HEK293 (cell line): ENCODE measurements around the gene MACROD1.

Experiments
- CTCF ChIA-PET: fragments of 350-600 bp; formaldehyde crosslinking; extraction: SDS; loops from one replicate; lab custom pipeline; 2021; ENCODE audit warnings: antibody characterized with exemption; lab: Yijun Ruan, JAX
- POLR2A ChIA-PET: fragments of 300-600 bp; formaldehyde crosslinking; extraction: SDS; loops from one replicate; lab custom pipeline; 2020; ENCODE audit warnings: antibody characterized with exemption, inconsistent platforms; lab: Yijun Ruan, JAX
- H3K27ac ChIP-seq: fragments of 200-500 bp; sonication (Bioruptor generic); 2 replicates; pipeline ENCODE4 v1.5.1; 2014; ENCODE audit warnings: low read depth, low read length, control low read depth, inconsistent platforms; ENCODE audit errors: extremely low read depth
- H3K36me3 ChIP-seq, 2 experiments: fragments of 200-500 bp in 1 of 2; sonication (Bioruptor generic) in 1 of 2; 1 replicate in 1 of 2; 2 replicates in 1 of 2; pipeline ENCODE4 v1.5.1; 2014 to 2017; ENCODE audit warnings: inconsistent platforms in 2 of 2, low read length in 2 of 2; ENCODE audit not compliant: control insufficient read depth in 2 of 2, insufficient read depth in 1 of 2
- H3K4me1 ChIP-seq: fragments of 200-500 bp; sonication (Bioruptor generic); 2 replicates; pipeline ENCODE4 v1.5.1; 2014; ENCODE audit warnings: mild to moderate bottlenecking, low read length, inconsistent platforms; ENCODE audit not compliant: control insufficient read depth, insufficient read depth
- H3K4me3 ChIP-seq: 2 replicates; pipeline ENCODE4 v1.5.1; 2011; ENCODE audit warnings: low read depth, mild to moderate bottlenecking, control low read depth, low read length, moderate library complexity
- H3K9me3 ChIP-seq: fragments of 200-500 bp; sonication (Bioruptor generic); 2 replicates; pipeline ENCODE4 v1.5.1; 2014; ENCODE audit warnings: low read depth, low read length, inconsistent platforms; ENCODE audit not compliant: control insufficient read depth, insufficient read depth
- ATF2 ChIP-seq: fragments of 450-650 bp; formaldehyde crosslinking; IDR thresholded peaks from 2 replicates; pipeline ENCODE4 v1.5.1; 2016; ENCODE audit warnings: missing biosample characterization, missing genetic modification characterization, low read depth
- INSM2 ChIP-seq: fragments of 450-650 bp; formaldehyde crosslinking; IDR thresholded peaks from 2 replicates; pipeline ENCODE4 v1.5.1; 2016; ENCODE audit warnings: missing biosample characterization, missing genetic modification characterization
- KLF1 ChIP-seq: fragments of 450-650 bp; formaldehyde crosslinking; IDR thresholded peaks from 2 replicates; pipeline ENCODE4 v1.5.1; 2016; ENCODE audit warnings: missing biosample characterization, missing genetic modification characterization
- SCRT1 ChIP-seq: fragments of 450-650 bp; formaldehyde crosslinking; IDR thresholded peaks from 2 replicates; pipeline ENCODE4 v1.5.1; 2016; ENCODE audit warnings: missing biosample characterization, missing genetic modification characterization, borderline replicate concordance
- SCRT2 ChIP-seq: fragments of 450-650 bp; formaldehyde crosslinking; IDR thresholded peaks from 2 replicates; pipeline ENCODE4 v1.5.1; 2016; ENCODE audit warnings: missing biosample characterization, missing genetic modification characterization
- SP2 ChIP-seq: fragments of 450-650 bp; formaldehyde crosslinking; IDR thresholded peaks from 2 replicates; pipeline ENCODE4 v1.5.1; 2016; ENCODE audit warnings: missing biosample characterization, missing genetic modification characterization
- YY2 ChIP-seq: fragments of 450-650 bp; formaldehyde crosslinking; IDR thresholded peaks from 2 replicates; pipeline ENCODE4 v1.5.1; 2016; ENCODE audit warnings: missing biosample characterization, missing genetic modification characterization
- ZNF184 ChIP-seq: fragments of 450-650 bp; IDR thresholded peaks from 2 replicates; pipeline ENCODE4 v1.5.1; 2018; ENCODE audit warnings: missing biosample characterization, mild to moderate bottlenecking, missing genetic modification characterization
- ZNF202 ChIP-seq: fragments of 450-650 bp; formaldehyde crosslinking; IDR thresholded peaks from 2 replicates; pipeline ENCODE4 v1.5.1; 2016; ENCODE audit warnings: missing biosample characterization, missing genetic modification characterization, borderline replicate concordance
- ZNF473 ChIP-seq: fragments of 450-650 bp; formaldehyde crosslinking; IDR thresholded peaks from 2 replicates; pipeline ENCODE4 v1.5.1; 2017; ENCODE audit warnings: missing biosample characterization, missing genetic modification characterization
- ZNF521 ChIP-seq: fragments of 450-650 bp; formaldehyde crosslinking; IDR thresholded peaks from 2 replicates; pipeline ENCODE4 v1.5.1; 2017; ENCODE audit warnings: missing biosample characterization, mild to moderate bottlenecking, missing genetic modification characterization
- ZNF623 ChIP-seq: fragments of 450-650 bp; formaldehyde crosslinking; IDR thresholded peaks from 2 replicates; pipeline ENCODE4 v1.5.1; 2016; ENCODE audit warnings: missing biosample characterization, missing genetic modification characterization
- ZNF660 ChIP-seq: fragments of 450-650 bp; IDR thresholded peaks from 2 replicates; pipeline ENCODE4 v1.5.1; 2018; ENCODE audit warnings: missing biosample characterization, mild to moderate bottlenecking, missing genetic modification characterization
- ZNF701 ChIP-seq: fragments of 450-650 bp; formaldehyde crosslinking; IDR thresholded peaks from 2 replicates; pipeline ENCODE4 v1.5.1; 2016; ENCODE audit warnings: missing biosample characterization, missing genetic modification characterization
- ZNF837 ChIP-seq: fragments of 450-650 bp; formaldehyde crosslinking; IDR thresholded peaks from 2 replicates; pipeline ENCODE4 v1.5.1; 2016; ENCODE audit warnings: missing biosample characterization, missing genetic modification characterization
- TF ChIP-seq, protein P1 (sequence below): fragments of 450-650 bp; formaldehyde crosslinking; IDR thresholded peaks from 2 replicates; pipeline ENCODE4 v1.5.1; 2017; ENCODE audit warnings: missing biosample characterization, missing genetic modification characterization
- TF ChIP-seq, protein P2 (sequence below): fragments of 450-650 bp; formaldehyde crosslinking; conservative IDR thresholded peaks from 2 replicates; pipeline ENCODE4 v1.5.1; 2016; ENCODE audit warnings: low read depth, missing biosample characterization, missing genetic modification characterization

The MACROD1 gene

DNA sequence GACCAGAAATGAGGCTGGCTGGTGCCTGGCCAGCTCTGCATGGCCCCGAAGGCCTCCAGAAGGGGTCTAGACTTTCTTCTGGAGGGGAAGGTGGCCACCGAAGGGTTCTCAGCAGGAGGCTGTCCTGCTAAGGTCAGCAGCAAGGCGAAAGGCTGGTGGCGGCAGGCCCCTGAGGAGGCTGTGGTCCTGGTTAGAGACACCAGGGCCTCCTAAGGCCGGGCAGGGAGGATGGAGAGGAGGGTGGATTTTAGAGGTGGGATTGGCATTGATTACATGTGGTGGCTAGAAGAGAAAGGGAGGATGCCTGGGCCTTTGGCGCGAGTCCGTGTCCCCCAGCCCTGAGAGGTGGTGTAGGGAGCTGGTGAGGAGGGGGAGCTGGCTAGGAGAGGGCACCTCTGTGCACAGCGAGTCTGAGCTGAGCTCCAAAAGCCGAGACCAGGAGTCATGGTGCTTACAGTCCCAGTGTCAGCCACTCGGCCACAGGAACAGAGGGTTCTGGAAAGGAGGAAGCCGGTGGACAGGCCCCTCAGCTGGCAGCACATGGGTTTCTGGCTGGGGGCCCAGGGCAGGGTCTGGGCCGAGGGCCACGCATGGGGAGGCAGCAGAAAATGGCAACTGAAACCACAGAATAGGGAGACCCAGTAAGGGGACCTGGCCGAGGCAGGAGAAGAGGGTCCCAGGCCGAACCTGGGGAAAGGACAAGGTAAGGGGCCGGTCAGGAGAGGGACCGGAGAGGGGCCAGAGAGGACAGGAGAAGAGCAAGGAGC, 43.1 kb upstream of the MACROD1 start (continued):
- TF ChIP-seq ZNF184 (tag by site-specific recombination), result no peak

DNA sequence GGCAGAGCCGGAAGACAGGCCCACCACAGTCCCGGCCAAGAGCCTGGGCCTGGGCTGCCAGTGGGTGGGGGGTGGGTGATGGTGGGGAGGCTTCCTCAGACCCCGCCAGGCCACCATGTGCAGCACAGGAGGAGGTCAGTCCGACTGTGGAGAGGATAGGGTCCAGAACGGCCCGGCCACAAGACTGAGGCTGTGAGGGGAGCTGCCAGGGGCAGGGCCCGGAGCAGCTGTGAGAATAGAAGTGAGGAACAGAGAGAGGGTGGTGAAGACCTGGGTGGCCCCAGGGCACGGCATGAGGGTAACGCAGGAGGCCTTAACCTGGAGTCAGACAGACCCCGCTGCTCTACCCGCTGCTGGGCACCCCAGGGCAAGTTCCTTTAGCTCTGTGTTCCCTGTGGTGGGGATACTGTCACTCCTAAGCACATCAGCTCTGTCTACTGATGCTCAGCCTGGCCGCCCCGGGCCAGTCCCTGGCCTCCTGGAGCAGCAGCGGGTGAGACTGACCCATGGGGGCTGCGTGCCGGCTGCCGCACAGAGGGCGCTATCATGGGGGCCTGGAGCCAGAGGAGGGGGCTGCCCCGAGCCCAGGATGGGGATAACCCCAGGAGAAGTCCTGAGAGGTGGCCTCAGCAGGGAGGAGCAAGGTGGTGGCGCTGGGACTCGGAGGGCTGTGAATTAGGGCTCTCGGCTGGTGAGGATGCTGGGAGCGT, 42.3 kb upstream of the MACROD1 start:
- no peak overlapping the region for H3K27ac ChIP-seq
- 0 out of 2 replicates have a peak, but pooled peaks cover 8% of the 10 kb centered on the region for H3K4me1 ChIP-seq
- no peak overlapping the region for H3K4me3 ChIP-seq
- ChIA-PET POLR2A (interaction anchor here (0.7 to 4.7 kb wide), 4 partner anchors 18 to 77 kb away, joined by 3 to 32 read pairs (median 5); partner anchors contain the start of genes BAD, NUDT22, STIP1 and TRPT1), CTCF (interaction anchor here (0.5 to 0.6 kb wide), 2 partner anchors 31 to 147 kb away, joined by 3 read pairs; no protein-coding TSS in a partner anchor)
- H3K36me3 ChIP-seq, result peaks cover 0 to 39% of the 10 kb centered on the region in 2 experiments; a peak in 2 of 3 replicates
- no peaks in the 10 kb centered on the region for H3K9me3 ChIP-seq
- no peak for TF ChIP-seq ZNF202 (tag by site-specific recombination)

DNA sequence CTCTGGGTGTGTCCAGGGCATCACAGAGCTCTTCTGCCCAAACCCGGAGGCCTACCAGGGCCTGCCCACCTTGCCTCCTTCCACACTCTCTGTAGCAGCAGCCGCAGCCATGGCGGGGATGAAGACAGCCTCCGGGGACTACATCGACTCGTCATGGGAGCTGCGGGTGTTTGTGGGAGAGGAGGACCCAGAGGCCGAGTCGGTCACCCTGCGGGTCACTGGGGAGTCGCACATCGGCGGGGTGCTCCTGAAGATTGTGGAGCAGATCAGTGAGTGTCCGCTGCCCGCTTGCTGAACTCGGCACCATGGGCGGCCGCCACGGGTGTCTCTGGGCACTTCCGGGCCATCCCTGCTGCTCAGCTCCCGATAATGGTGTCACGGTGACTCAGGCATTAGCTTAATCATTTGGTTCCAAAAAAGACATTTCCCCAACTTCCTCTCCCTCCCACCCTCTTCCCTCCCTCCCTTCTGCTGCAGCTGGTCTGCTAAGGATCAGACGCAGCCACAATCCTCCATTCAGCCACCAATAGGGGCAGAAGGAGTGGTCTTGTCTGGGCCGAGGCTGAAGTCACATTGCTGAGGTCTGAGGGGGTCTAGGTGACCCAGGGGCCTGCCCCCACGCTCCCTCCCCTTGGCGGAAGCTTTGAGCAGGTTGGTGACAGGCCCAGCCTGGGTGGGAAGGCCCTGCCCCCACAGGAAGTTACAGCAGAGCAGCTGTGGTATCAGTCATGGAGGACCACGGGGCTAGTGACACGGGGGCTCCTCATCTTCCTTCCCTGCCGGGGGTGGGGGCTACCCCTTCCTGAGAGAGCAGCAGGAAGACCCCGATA, 41.6 kb upstream of the MACROD1 start:
- no peak overlapping the region for H3K27ac ChIP-seq

GRCh38 chr11:64206457-64207255, 40.7 kb upstream of the MACROD1 start, which contains the start of gene FERMT3:
Gene FERMT3, plus strand, starts transcription at chr11:64206721. Its CDS starts 644 bp downstream, at chr11:64207365.
- CTCF ChIA-PET, result interaction anchor here (0.7 to 4.7 kb wide), 7 partner anchors 10 to 148 kb away, joined by 3 to 78 read pairs (median 19); partner anchors contain the start of genes CATSPERZ and STIP1
- POLR2A ChIA-PET, result interaction anchor here (1.0 to 4.7 kb wide), 5 partner anchors 21 to 97 kb away, joined by 3 to 32 read pairs (median 3); partner anchors contain the start of genes BAD, ESRRA, FKBP2 and STIP1
- H3K36me3 ChIP-seq, result peaks cover 0 to 53% of the 10 kb centered on the region in 2 experiments; a peak in 2 of 3 replicates
- H3K27ac ChIP-seq, result no peak within 1 kb of the TSS
- no peaks in the 10 kb centered on the region for H3K9me3 ChIP-seq
- H3K4me3 ChIP-seq, result no peak within 1 kb of the TSS
- H3K4me1 ChIP-seq, result 0 out of 2 replicates have a peak, but pooled peaks cover 8% of the 10 kb centered on the region
- TF ChIP-seq SCRT1 (tag by site-specific recombination), result no peak
- no peak for TF ChIP-seq ATF2 (tag by site-specific recombination)
- TF ChIP-seq KLF1 (tag by site-specific recombination), result peak; percentile 76
- no peak for TF ChIP-seq INSM2
- TF ChIP-seq, protein P1, sequence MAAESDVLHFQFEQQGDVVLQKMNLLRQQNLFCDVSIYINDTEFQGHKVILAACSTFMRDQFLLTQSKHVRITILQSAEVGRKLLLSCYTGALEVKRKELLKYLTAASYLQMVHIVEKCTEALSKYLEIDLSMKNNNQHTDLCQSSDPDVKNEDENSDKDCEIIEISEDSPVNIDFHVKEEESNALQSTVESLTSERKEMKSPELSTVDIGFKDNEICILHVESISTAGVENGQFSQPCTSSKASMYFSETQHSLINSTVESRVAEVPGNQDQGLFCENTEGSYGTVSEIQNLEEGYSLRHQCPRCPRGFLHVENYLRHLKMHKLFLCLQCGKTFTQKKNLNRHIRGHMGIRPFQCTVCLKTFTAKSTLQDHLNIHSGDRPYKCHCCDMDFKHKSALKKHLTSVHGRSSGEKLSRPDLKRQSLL (tag by site-specific recombination), result 0 out of 2 replicates have a peak, but pooled peaks have one; percentile 37
- 0 out of 2 replicates have a peak, but pooled peaks have one; percentile 30 for TF ChIP-seq SCRT2 (tag by site-specific recombination)

More for the DNA sequence above, 41.6 kb upstream of the MACROD1 start:
- TF ChIP-seq ZNF837 (tag by site-specific recombination), result no peak
- no peak for TF ChIP-seq ZNF660 (tag by site-specific recombination)
- 0 out of 2 replicates have a peak, but pooled peaks have one; percentile 10 for TF ChIP-seq SP2 (tag by site-specific recombination)
- no peak for TF ChIP-seq ZNF701 (tag by site-specific recombination)
- no peak for TF ChIP-seq ZNF473 (tag by site-specific recombination)
- TF ChIP-seq, protein P2, sequence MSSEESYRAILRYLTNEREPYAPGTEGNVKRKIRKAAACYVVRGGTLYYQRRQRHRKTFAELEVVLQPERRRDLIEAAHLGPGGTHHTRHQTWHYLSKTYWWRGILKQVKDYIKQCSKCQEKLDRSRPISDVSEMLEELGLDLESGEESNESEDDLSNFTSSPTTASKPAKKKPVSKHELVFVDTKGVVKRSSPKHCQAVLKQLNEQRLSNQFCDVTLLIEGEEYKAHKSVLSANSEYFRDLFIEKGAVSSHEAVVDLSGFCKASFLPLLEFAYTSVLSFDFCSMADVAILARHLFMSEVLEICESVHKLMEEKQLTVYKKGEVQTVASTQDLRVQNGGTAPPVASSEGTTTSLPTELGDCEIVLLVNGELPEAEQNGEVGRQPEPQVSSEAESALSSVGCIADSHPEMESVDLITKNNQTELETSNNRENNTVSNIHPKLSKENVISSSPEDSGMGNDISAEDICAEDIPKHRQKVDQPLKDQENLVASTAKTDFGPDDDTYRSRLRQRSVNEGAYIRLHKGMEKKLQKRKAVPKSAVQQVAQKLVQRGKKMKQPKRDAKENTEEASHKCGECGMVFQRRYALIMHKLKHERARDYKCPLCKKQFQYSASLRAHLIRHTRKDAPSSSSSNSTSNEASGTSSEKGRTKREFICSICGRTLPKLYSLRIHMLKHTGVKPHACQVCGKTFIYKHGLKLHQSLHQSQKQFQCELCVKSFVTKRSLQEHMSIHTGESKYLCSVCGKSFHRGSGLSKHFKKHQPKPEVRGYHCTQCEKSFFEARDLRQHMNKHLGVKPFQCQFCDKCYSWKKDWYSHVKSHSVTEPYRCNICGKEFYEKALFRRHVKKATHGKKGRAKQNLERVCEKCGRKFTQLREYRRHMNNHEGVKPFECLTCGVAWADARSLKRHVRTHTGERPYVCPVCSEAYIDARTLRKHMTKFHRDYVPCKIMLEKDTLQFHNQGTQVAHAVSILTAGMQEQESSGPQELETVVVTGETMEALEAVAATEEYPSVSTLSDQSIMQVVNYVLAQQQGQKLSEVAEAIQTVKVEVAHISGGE, result no peak
- TF ChIP-seq ZNF521 (tag by site-specific recombination), result no peak
- TF ChIP-seq ZNF623 (tag by site-specific recombination), result no peak
- TF ChIP-seq YY2 (tag by site-specific recombination), result no peak
- ChIA-PET CTCF (interaction anchor here (0.5 to 4.7 kb wide), 4 partner anchors 31 to 148 kb away, joined by 3 to 78 read pairs (median 11); partner anchors contain the start of gene CATSPERZ), POLR2A (interaction anchor here (0.7 to 4.7 kb wide), 5 partner anchors 19 to 77 kb away, joined by 3 to 32 read pairs (median 5); partner anchors contain the start of genes BAD, FKBP2, NUDT22 and STIP1)
- Histone ChIP-seq H3K36me3 (peaks cover 0 to 47% of the 10 kb centered on the region in 2 experiments; a peak in 2 of 3 replicates), H3K4me1 (0 out of 2 replicates have a peak, but pooled peaks cover 8% of the 10 kb centered on the region), H3K4me3 (no peak overlapping the region), H3K9me3 (no peaks in the 10 kb centered on the region)
